ENCODE results near the gene RHOT1.
A peak's percentile ranks its signal among the peaks of the same experiment; 100 is the strongest.
"Not testable (repeated sequence)": the region's sequence is repeated elsewhere in the genome, so short reads cannot be mapped to it uniquely, and the experiment has no call there.

RHOT1 gene

DNA sequence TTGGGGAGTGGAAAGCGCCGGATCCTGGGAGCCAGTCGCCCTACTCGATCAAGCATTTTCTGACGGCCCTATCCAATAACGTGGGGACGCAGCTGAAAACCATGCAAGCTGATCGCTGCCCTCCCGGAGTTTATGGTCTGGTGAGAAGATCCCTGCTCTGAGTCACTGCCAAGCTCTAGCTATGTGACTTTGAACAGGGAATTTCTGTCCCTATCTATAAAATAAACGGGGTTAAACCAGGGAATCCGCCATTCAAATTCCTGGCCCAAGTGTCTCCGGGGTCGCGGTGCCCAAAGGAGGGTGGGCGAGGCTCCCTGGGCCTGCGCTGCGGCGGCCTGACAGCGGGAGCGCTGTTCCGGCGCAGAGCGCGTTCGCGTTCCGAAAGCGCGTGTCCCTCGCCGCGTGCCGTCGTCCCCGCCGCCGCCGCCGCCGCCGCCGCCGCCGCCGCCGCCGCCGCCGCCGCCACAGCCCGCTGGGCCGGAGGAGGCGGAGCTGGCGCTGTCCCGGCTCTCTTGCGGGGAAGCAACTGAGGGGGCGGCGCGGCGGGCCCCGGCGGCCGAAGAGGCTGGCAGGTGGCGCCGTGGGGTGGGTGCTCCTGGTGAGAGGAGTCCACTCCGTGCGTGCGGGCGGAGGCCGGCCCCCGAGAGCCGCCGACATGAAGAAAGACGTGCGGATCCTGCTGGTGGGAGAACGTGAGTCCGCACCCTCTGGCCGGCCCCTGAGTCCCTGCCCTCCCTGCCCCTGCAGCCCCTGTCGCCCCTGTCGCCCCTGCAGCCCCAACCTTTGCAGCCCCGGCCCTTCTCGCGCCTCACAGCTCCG, at the start of gene RHOT1:
Gene RHOT1, plus strand, starts transcription at position 465 of the 819 bp plus-strand sequence. Its CDS starts 191 bp downstream, at position 656.
- TF ChIP-seq, protein P1, sequence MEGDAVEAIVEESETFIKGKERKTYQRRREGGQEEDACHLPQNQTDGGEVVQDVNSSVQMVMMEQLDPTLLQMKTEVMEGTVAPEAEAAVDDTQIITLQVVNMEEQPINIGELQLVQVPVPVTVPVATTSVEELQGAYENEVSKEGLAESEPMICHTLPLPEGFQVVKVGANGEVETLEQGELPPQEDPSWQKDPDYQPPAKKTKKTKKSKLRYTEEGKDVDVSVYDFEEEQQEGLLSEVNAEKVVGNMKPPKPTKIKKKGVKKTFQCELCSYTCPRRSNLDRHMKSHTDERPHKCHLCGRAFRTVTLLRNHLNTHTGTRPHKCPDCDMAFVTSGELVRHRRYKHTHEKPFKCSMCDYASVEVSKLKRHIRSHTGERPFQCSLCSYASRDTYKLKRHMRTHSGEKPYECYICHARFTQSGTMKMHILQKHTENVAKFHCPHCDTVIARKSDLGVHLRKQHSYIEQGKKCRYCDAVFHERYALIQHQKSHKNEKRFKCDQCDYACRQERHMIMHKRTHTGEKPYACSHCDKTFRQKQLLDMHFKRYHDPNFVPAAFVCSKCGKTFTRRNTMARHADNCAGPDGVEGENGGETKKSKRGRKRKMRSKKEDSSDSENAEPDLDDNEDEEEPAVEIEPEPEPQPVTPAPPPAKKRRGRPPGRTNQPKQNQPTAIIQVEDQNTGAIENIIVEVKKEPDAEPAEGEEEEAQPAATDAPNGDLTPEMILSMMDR (IDR thresholded peaks at IDR 0.05; ENCODE audit: unreplicated experiment in 3 of 3) = peak; percentile 73 to 82 (median 76)
- peaks cover 22% of the 10 kb centered on the region for H3K4me1 Mint-ChIP-seq
- H3K9me3 Mint-ChIP-seq = no peaks in the 10 kb centered on the region
- H3K4me3 Mint-ChIP-seq = peak within 1 kb of the TSS; percentile 99 to 100 (median 100)
- H3K27me3 Mint-ChIP-seq (ENCODE audit: low read depth) = no peaks in the 10 kb centered on the region
- H3K36me3 Mint-ChIP-seq (ENCODE audit: low read depth) = no peaks in the 10 kb centered on the region
- H3K27ac Mint-ChIP-seq = peak within 1 kb of the TSS; percentile 97 to 99 (median 99)

DNA sequence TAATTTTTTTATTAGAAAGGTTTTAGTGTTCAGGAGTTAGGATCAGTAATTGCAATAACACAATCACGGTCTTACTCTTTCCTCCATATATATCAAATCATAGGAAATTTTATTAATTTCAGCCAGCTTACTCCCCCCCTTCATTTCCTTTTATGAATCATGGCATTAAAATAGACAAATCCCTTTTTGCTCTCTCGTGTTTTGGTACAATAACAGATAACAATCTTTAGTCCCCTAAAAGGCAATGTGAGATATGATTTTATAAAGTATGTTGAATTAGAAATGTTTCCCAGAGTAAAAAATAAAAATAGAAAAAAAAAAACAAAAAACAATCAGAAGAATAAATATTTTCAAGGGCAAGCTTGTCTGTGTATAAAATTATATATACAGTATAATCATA, 42.6 kb upstream of the RHOT1 start:
- peaks cover 3% of the 10 kb centered on the region for H3K27me3 Mint-ChIP-seq (ENCODE audit: low read depth)
- H3K9me3 Mint-ChIP-seq = no peaks in the 10 kb centered on the region
- TF ChIP-seq, protein P1 (IDR thresholded peaks at IDR 0.05; ENCODE audit: unreplicated experiment in 3 of 3) = no peak
- no peaks in the 10 kb centered on the region for H3K4me1 Mint-ChIP-seq
- H3K36me3 Mint-ChIP-seq (ENCODE audit: low read depth) = no peaks in the 10 kb centered on the region
- no peak overlapping the region for H3K27ac Mint-ChIP-seq
- no peak overlapping the region for H3K4me3 Mint-ChIP-seq

DNA sequence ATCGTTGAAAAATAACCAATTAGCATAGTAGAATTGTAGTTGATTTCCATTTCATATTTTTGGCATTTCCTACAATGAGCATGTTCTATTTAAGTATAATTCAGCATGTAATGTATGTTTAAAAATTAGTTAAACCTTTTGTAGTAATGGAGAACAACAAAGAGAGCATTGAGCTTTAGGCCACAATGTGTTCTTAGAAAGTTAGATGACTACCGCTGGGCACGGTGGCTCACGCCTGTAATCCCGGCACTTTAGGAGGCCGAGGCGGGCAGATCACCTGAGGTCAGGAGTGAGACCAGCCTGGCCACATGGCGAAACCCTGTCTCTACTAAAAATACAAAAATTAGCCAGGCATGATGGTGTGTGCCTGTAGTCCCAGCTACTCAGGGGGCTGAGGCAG, 42.0 kb upstream of the RHOT1 start:
- H3K36me3 Mint-ChIP-seq (ENCODE audit: low read depth); H3K4me3 Mint-ChIP-seq; H3K27me3 Mint-ChIP-seq (ENCODE audit: low read depth); H3K9me3 Mint-ChIP-seq; H3K27ac Mint-ChIP-seq; H3K4me1 Mint-ChIP-seq: not testable (repeated sequence)

DNA sequence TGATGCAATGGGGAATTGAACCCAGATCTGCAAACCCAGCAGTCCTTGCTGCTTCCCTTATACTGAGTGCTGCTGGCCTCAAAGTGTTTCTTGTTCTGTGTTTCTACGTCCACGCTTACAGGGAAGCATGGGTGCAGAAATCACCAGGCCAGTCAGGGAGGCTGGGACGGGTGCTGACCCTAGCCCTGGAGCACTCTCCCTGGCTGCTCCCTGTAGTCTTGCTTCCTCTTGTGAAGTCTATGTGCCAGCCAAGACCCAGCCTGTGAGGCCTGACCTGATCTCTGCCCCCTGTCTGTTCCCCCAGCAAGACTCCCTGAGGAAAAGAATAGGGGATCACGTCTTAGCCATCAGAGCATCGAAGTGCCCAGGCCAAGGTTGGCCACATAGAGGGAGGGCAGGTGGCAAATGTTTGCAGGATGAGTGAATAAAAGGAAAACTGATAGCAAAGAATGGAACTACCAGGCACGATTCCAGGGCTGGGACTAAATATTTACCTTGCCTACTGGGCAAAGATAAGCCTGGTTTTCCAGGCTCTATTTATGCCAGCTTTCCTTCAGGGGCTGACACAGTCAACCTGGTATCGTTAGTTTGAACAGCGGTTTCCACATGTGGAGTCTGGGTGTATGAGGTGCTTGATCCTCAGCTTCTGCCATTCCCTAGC, 41.2 kb upstream of the RHOT1 start:
- Mint-ChIP-seq H3K27ac (no peak overlapping the region), H3K36me3 (ENCODE audit: low read depth) (no peaks in the 10 kb centered on the region), H3K27me3 (ENCODE audit: low read depth) (peaks cover 6% of the 10 kb centered on the region), H3K4me1 (no peaks in the 10 kb centered on the region), H3K9me3 (no peaks in the 10 kb centered on the region), H3K4me3 (no peak overlapping the region)
- TF ChIP-seq, protein P1 (IDR thresholded peaks at IDR 0.05; ENCODE audit: unreplicated experiment in 3 of 3) = no peak

DNA sequence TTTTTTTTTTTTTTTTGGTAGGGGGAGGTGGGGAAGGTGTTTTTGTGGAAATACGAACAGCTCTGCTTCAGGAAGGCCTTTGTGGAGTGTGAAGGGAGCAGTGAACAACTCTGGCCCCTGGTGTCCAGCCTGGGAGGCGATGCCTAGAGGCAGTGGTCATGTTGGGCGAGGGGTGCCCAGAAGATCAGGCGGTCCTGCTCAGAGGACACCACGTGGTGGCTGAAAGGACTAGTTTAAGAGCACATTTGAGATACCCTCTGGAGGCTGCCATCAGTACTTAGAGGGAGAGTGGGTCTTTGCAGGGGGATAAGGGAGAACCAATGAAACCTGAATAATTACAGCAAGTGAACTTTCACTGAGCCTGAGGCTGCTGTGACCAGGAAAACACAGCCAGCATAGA, 40.1 kb upstream of the RHOT1 start:
- no peaks in the 10 kb centered on the region for H3K9me3 Mint-ChIP-seq
- TF ChIP-seq, protein P1 (IDR thresholded peaks at IDR 0.05; ENCODE audit: unreplicated experiment in 3 of 3) = no peak
- H3K27me3 Mint-ChIP-seq (ENCODE audit: low read depth) = peaks cover 6% of the 10 kb centered on the region
- H3K27ac Mint-ChIP-seq = peak overlapping the region in 1 of 3 experiments; percentile 17
- H3K4me3 Mint-ChIP-seq = no peak overlapping the region
- H3K4me1 Mint-ChIP-seq = no peaks in the 10 kb centered on the region
- no peaks in the 10 kb centered on the region for H3K36me3 Mint-ChIP-seq (ENCODE audit: low read depth)

DNA sequence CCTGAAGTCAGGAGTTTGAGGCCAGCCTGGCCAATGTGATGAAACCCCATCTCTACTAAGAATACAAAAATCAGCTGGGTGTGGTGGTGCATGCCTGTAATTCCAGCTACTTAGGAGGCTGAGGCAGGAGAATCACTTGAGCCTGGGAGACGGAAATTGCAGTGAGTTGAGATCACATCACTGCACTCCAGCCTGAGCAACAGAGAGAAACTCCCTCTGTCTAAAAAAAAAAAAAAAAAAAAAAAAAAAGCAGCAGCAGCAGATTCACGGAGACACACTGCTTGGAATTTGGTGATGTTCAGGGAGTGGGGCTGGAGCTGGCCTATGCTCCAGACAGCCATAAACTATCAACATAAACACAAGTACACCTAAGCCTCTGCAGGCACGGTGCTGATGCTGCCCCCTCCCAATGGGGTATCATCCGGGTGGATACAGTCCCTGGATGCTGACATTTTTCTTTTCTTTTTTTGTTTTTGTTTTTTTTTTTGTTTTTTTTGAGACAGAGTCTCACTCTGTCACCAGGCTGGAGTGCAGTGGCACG, 39.6 kb upstream of the RHOT1 start:
- H3K4me3 Mint-ChIP-seq = no peak overlapping the region

More for the DNA sequence above, 39.6 kb upstream of the RHOT1 start:
- Mint-ChIP-seq H3K9me3 (no peaks in the 10 kb centered on the region), H3K36me3 (ENCODE audit: low read depth) (no peaks in the 10 kb centered on the region), H3K27me3 (ENCODE audit: low read depth) (peaks cover 6% of the 10 kb centered on the region), H3K4me1 (no peaks in the 10 kb centered on the region), H3K27ac (no peak overlapping the region)
- TF ChIP-seq, protein P1 (IDR thresholded peaks at IDR 0.05; ENCODE audit: unreplicated experiment in 3 of 3) = no peak

Data from nephron (organoid).